NCI-H1417 (cell line): ENCODE measurements around the gene HOTAIR.

Experiments used
- DNase-seq, 3 experiments: peaks; one replicate each; lab custom pipeline; 2025; lab: John Stamatoyannopoulos, UW

Gene HOTAIR

DNA sequence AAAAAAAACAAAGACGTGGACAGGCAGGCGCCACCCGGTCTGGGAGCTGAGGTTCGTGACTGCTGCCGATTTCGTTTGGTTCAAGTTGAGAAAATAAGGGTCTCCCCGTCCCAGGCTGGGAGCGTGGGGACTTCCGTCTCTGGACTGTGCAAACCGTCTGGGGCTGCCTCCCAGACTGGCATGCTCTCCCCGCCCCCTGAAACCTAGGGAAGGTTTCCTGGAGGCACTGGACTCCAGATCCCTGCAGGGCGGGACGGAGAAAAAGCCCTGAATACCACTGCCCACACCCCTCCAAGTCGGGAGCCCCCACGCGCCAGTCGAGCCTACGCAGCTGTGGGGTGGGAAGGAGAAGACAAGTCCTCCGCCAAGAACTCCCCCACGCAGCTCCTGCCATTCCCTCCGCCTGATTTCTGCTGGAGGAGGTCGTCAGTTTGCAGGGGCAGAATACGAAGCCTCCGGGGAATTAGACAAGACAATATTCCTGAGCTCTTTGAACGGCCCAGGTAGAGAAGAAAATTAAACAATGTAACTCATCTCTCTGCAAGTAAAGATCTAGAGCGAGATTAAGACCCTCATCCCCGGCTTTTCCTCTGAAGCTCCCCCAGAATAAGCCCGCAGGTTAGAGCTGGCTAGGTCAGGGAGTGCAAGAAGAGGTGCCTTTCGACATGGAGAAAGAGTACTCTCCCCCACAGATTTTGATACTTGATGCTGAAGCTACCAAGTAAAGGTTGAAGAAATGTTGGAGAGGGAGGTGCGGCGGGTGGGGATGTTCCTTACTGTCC, 46.5 kb downstream of the HOTAIR start:
- DNase-seq = no peak

DNA sequence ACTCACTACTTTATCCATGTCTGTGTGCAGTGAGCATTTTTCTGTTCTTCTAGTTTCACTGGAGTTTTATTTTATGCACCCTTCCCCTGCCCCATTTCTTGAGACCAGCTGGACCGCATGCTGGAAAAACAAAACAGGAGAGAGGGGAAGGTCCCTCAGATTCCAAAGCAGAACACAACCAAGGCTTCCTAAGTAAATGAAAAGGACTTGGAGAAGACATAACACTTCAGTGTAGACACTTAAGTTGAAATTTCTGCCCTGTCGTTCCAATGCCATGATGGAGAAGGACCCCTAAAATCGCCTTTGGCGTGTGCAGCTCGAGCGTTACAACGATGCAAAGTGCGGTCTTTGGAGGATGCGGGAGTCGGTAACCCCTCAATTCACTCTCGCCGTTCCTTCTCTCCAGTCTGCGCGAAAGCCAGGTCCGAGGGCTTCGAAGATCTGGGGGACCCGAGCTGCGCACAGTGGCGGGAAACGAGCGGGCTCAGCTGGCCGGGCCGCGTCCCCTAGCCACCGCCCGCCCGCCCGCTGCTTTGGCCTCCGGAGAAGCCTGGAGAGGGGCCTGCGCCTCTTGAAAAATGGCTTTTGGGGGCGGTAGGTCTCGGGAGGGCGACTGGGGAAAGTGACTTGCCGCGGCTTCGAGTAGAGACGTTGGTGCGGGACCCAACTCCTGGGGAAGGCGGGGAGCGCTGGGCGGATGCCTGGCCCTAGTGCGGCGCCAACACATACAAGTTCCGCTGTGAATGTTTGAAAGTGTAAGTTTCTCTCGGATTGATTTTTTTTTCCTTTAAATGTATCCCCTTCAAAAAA, 47.3 kb downstream of the HOTAIR start:
- no peak for DNase-seq

DNA sequence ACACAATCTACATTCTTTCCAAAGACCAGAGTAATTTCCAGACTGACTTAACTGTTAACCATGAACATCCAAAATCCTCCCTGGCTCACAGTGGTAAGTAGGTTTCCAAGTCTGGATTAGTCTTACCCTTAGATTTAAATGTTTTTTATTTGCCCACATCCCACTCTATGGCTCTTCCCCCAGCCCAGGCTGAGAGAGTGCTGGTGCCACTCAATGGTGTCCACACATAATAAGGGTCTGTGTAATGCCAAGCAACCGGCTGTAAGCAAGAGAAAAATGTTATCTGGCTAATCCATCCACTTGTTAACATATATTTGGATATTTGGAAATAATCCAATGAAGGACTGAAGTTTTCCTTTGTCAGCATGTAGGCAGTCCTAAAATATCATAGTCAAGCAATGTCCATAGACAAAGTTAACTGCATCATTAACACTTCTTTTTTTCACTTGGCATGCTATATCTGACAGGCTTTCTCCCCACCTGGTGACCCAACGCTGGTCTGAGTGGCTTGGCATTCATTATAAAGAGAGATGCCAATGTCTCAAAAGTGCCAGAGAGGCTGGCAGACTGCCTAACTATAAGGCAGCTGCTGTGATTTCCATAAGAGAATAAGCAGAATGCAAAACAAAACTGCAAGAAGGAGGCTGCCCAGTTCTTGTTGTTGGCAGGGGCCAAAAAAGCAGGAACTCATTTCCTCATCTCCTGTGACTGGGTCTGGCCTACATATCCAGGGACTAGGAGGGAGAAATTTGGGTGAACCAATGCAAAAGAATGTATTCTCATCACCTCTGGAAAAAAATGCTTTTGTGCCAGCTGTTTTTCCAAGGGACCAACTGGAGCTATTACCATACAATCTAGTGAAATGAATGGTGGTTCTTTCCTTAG, 50.0 kb downstream of the HOTAIR start:
- no peak for DNase-seq

DNA sequence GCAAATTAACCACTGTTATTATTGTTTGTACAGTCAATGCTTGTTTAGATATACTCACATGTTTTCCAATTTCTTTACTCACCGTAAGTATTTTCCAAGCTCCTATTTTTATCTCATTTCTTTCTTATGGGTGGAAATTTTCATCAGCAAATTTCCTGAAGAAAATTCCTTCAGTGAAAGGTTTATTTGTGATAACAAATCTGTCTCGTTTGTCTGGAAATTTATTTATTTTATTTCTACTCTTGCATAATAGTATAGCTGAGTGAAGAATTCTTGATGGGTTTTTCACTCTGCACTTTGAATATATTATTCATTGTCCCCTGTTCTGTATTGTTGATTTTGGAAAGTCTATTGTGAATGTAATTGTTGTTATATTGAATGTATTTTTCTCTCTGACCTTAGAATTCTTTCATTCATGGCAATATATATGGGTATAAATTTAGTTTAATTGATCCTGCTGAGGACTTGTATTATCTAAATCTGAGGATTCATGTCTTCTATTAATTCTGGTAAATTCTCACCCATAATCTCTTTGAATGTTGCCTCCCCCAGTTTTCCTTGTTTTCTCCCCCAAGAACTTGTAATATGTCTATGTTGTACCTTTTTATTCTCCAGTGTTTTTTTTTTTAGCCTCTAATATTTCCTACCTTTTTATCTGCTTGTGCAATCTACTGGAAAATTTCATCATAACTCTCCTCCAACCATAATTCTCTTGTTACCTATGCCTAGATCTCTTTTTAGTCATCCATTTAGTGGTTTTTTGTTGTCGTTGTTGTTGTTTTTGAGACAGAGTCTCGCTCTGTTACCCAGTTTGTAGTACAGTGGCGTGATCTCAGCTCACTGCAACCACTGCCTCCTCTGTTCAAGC, 57.7 kb downstream of the HOTAIR start:
- no peak for DNase-seq
